AG04450 (cell line): Measurements from ENCODE around the gene NFASC. TPM values are rescaled to one million over a fixed set of nuclear protein-coding genes. Genes with fewer than 3 reads are reported as not detected.

Source experiments
- CTCF ChIA-PET: fragments of 300-600, 350-600 bp; formaldehyde crosslinking; extraction: SDS; loops from one replicate; lab custom pipeline; 2022; ENCODE audit warnings: antibody characterized with exemption, inconsistent platforms; lab: Charles Lee
- POLR2A ChIA-PET: fragments of 350-600 bp; formaldehyde crosslinking; extraction: SDS; loops from one replicate; lab custom pipeline; 2021; ENCODE audit warnings: antibody characterized with exemption, inconsistent platforms; lab: Yijun Ruan, JAX
- DNase-seq: peaks from one replicate; pipeline ENCODE4 v3.0.0-alpha.2; 2011; ENCODE audit warnings: low read depth, low spot score
- H3K27ac ChIP-seq: one replicate; pipeline ENCODE4 v1.5.1; 2012; ENCODE audit warnings: low read depth, low read length, control low read depth
- H3K27me3 ChIP-seq: one replicate; pipeline ENCODE4 v1.6.0; 2012; ENCODE audit warnings: low read length; ENCODE audit not compliant: control insufficient read depth, insufficient read depth
- H3K4me3 ChIP-seq: 2 replicates; pipeline ENCODE4 v1.5.1; 2011; ENCODE audit warnings: mild to moderate bottlenecking, low read depth, low read length, control low read depth
- H3K9me3 ChIP-seq: 2 replicates; pipeline ENCODE4 v1.5.1; 2012; ENCODE audit warnings: low read length; ENCODE audit not compliant: control insufficient read depth, insufficient read depth
- polyA plus RNA-seq: library from polyadenylated mRNA; depleted of rRNA; stranded (reverse); fragments of >200 nt; gene quantifications from 2 replicates; pipeline ENCODE4 v1.2.3, GENCODE V29; 2011; rRNA removed
- TF ChIP-seq, protein P1 (sequence below): IDR thresholded peaks from 2 replicates; pipeline ENCODE4 v1.5.1; 2011; ENCODE audit warnings: low read depth, low read length, control low read depth, inconsistent platforms

The NFASC gene
- polyA plus RNA-seq, 1 experiment, result 1.8 TPM

DNA sequence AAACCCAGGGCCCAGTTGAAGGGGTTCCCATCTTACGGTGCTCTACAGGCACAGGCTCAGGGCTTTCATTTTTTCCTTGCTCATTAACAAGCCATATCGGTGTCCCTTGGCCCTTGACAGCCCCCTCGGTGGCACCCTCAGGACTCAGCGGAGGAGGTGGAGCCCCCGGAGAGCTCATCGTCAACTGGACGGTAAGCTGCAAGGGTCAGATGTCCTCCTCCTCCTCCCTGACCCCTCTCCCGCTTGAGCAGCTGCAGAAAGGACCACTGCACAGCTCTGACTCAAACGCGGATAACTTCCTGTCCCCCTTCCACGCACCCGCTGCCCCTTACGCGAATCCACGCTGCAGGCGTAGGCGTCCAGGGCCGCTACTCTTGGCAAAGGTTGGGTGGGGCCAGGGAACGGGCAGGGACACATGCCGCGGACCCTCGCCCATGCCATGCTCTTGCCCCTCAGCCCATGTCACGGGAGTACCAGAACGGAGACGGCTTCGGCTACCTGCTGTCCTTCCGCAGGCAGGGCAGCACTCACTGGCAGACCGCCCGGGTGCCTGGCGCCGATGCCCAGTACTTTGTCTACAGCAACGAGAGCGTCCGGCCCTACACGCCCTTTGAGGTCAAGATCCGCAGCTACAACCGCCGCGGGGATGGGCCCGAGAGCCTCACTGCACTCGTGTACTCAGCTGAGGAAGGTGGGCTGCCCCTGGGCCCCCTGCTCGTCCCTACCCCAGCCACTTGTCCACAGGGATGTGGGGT is 198.9 kb downstream of the NFASC start:
- no peak overlapping the region for H3K4me3 ChIP-seq
- ChIA-PET POLR2A (no interaction called here), CTCF (interaction anchor here (0.9 to 1.5 kb wide), 2 partner anchors 8 to 187 kb away, joined by 4 to 5 read pairs; no protein-coding TSS in a partner anchor)
- peaks cover 21% of the 10 kb centered on the region for H3K27me3 ChIP-seq
- H3K9me3 ChIP-seq, result no peaks in the 10 kb centered on the region; the same call in 1 of the 2 replicates
- no peak overlapping the region for H3K27ac ChIP-seq
- DNase-seq, result no peak
- TF ChIP-seq, protein P1, sequence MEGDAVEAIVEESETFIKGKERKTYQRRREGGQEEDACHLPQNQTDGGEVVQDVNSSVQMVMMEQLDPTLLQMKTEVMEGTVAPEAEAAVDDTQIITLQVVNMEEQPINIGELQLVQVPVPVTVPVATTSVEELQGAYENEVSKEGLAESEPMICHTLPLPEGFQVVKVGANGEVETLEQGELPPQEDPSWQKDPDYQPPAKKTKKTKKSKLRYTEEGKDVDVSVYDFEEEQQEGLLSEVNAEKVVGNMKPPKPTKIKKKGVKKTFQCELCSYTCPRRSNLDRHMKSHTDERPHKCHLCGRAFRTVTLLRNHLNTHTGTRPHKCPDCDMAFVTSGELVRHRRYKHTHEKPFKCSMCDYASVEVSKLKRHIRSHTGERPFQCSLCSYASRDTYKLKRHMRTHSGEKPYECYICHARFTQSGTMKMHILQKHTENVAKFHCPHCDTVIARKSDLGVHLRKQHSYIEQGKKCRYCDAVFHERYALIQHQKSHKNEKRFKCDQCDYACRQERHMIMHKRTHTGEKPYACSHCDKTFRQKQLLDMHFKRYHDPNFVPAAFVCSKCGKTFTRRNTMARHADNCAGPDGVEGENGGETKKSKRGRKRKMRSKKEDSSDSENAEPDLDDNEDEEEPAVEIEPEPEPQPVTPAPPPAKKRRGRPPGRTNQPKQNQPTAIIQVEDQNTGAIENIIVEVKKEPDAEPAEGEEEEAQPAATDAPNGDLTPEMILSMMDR, result no peak

DNA sequence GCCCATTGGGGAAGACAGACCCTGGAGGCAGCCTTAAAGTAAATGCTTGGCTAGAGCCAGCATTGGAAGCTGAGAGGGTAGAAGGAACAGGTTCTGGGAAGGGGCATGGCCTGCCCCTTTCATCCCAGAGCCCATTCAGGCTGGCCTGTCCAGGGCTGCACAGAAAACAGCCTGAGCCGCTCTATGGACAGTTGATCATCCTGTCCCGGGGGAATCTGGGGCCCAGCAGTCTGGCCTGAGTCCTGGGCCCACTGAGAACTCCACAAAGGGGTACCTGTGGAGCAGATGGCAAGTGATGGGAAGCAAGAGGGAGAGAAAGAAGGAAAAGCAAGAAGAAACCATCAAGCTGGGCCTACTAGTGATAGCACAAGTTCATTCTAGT is 200.4 kb downstream of the NFASC start:
- TF ChIP-seq, protein P1, result no peak
- Histone ChIP-seq H3K27ac (no peak overlapping the region), H3K9me3 (no peaks in the 10 kb centered on the region; the same call in 1 of the 2 replicates), H3K4me3 (no peak overlapping the region), H3K27me3 (peaks cover 12% of the 10 kb centered on the region)
- DNase-seq, result no peak
- ChIA-PET CTCF (interaction anchor here (13.6 kb wide), 1 partner anchor 9 kb away, joined by 106 read pairs; no protein-coding TSS in a partner anchor), POLR2A (interaction anchor here (1.2 kb wide), 1 partner anchor 51 kb away, joined by 7 read pairs; the partner anchor contains the start of gene RBBP5)

DNA sequence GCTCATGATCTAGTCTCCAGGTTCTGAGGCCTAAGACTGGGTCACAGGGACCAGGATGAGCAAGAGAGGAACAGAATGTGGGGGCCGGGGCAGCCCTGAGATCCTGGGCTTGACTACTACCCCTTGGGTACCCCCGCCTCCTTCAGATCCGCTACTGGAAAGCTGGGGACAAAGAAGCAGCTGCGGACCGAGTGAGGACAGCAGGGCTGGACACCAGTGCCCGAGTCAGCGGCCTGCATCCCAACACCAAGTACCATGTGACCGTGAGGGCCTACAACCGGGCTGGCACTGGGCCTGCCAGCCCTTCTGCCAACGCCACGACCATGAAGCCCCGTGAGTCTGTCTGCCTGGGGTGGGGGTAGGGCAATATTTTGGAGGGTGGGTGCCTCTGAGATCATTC is 201.1 kb downstream of the NFASC start:
- TF ChIP-seq, protein P1, result no peak
- Histone ChIP-seq H3K27me3 (peaks cover 9% of the 10 kb centered on the region), H3K9me3 (no peaks in the 10 kb centered on the region; the same call in 1 of the 2 replicates), H3K4me3 (no peak overlapping the region), H3K27ac (no peak overlapping the region)
- ChIA-PET POLR2A (no interaction called here), CTCF (interaction anchor here (0.9 to 13.6 kb wide), 4 partner anchors 10 to 325 kb away, joined by 3 to 106 read pairs (median 3); no protein-coding TSS in a partner anchor)
- DNase-seq, result no peak

DNA sequence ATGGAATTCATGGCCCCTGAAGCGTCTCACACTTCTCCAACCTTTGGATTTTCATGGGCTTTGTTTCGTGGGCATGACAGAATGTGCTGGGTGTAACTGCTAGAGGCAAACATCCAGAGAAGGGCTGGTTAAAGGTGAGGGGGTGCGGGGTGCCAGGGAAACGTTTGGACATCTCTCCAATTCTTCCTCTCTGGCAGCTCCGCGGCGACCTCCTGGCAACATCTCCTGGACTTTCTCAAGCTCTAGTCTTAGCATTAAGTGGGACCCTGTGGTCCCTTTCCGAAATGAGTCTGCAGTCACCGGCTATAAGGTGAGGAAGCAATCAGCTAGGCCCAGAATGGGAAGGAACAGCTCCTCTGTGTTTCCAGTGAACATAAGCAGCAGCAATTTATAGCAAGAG is 201.6 kb downstream of the NFASC start:
- TF ChIP-seq, protein P1, result no peak
- H3K9me3 ChIP-seq, result no peaks in the 10 kb centered on the region; the same call in 1 of the 2 replicates
- no peak overlapping the region for H3K4me3 ChIP-seq
- no peak overlapping the region for H3K27ac ChIP-seq
- POLR2A ChIA-PET, result no interaction called here
- DNase-seq, result no peak
- peaks cover 7% of the 10 kb centered on the region for H3K27me3 ChIP-seq
- CTCF ChIA-PET, result interaction anchor here (0.6 to 13.6 kb wide), 5 partner anchors 10 to 484 kb away, joined by 3 to 106 read pairs (median 3); no protein-coding TSS in a partner anchor

Other genes with a start within 250 kb of the NFASC start
- gene LRRN2, start 185.1 kb upstream of the NFASC start, polyA plus RNA-seq, result not detected in 2 replicates
- gene CNTN2, start 172.3 kb downstream of the NFASC start, polyA plus RNA-seq, result not detected in 2 replicates
- gene TMEM81, start 213.6 kb downstream of the NFASC start, polyA plus RNA-seq, result 2.3 and 2.7 TPM in 2 replicates